Thyroid gland (tissue), 4 donors: ENCODE measurements around the gene BRDT.

Source experiments
- CTCF ChIP-seq, 6 experiments: fragments of 200-600 bp in 3 of 6; fragments of 450-650 bp in 3 of 6; sonication (generic) in 3 of 6; IDR thresholded peaks; one replicate each; pipeline ENCODE4 v1.5.1; 2016 to 2019; ENCODE audit warnings: antibody characterized with exemption in 6 of 6, mild to moderate bottlenecking in 2 of 6, inconsistent platforms in 1 of 6, moderate library complexity in 1 of 6
- POLR2A ChIP-seq, 2 donors: fragments of 450-650 bp; IDR thresholded peaks; one replicate each; pipeline ENCODE4 v1.6.1; 2017; ENCODE audit warnings: antibody characterized with exemption in 2 of 2, mild to moderate bottlenecking in 2 of 2, moderate library complexity in 1 of 2

- no peak for TF ChIP-seq CTCF (IDR thresholded peaks at IDR 0.05)
- no peak for TF ChIP-seq POLR2A (IDR thresholded peaks at IDR 0.05)
Observed at GRCh38 chr1:91958926-91959325, 9.7 kb downstream of the BRDT start.
